ENCODE measurements around the gene KLK1. TPM values are rescaled to one million over a fixed set of nuclear protein-coding genes. Genes with fewer than 3 reads are reported as not detected.

Gene KLK1
- total and polyA plus RNA-seq, 2 of the 13 experiments (the other 11 are each of a cell fraction or from before 2014, with no cell fraction given), result not detected

- TF ChIP-seq PAXIP1 (CRISPR knock-in tag; conservative IDR thresholded peaks at IDR 0.05), result peak; percentile 37; the same call in 1 of the 2 replicates
- peak; percentile 72; the same call in 1 of the 2 replicates for TF ChIP-seq KDM2A (CRISPR knock-in tag; IDR thresholded peaks at IDR 0.05; ENCODE audit: borderline replicate concordance, low read depth)
- peak; percentile 91 for TF ChIP-seq DMAP1 (CRISPR knock-in tag; IDR thresholded peaks at IDR 0.05)
- peak; percentile 96; the same call in 1 of the 2 replicates for TF ChIP-seq HDAC6 (IDR thresholded peaks at IDR 0.05; ENCODE audit: low read depth, low read length)
- TF ChIP-seq RAD21 (CRISPR knock-in tag; IDR thresholded peaks at IDR 0.05), result 0 out of 2 replicates have a peak, but pooled peaks have one; percentile 12
- no peak for TF ChIP-seq HNF4A (CRISPR knock-in tag; IDR thresholded peaks at IDR 0.05)
- TF ChIP-seq CBFB (CRISPR knock-in tag; IDR thresholded peaks at IDR 0.05), result peak; percentile 58; the same call in 1 of the 2 replicates
- TF ChIP-seq ZBTB46 (CRISPR knock-in tag; IDR thresholded peaks at IDR 0.05; ENCODE audit: borderline replicate concordance), result 0 out of 2 replicates have a peak, but pooled peaks have one; percentile 63
- 0 out of 2 replicates have a peak, but pooled peaks have one; percentile 4 for TF ChIP-seq FOSL2 (CRISPR knock-in tag; IDR thresholded peaks at IDR 0.05)
- peak; percentile 85 for TF ChIP-seq CHD2 (IDR thresholded peaks at IDR 0.05; ENCODE audit: low read depth, low read length)
- TF ChIP-seq GABPB1 (CRISPR knock-in tag; IDR thresholded peaks at IDR 0.05), result peak; percentile 81
- TF ChIP-seq ZC3H13 (CRISPR knock-in tag; IDR thresholded peaks at IDR 0.05), result peak; percentile 66; the same call in 1 of the 2 replicates
- peak; percentile 70 for TF ChIP-seq MAX (IDR thresholded peaks at IDR 0.05)
- TF ChIP-seq TBX2 (CRISPR knock-in tag; IDR thresholded peaks at IDR 0.05; ENCODE audit: borderline replicate concordance), result peak; percentile 36; the same call in 1 of the 2 replicates
- TF ChIP-seq ZNF580 (CRISPR knock-in tag; IDR thresholded peaks at IDR 0.05; ENCODE audit: borderline replicate concordance, low read depth), result peak; percentile 40; the same call in 1 of the 2 replicates
- peak; percentile 10; the same call in 1 of the 2 replicates for TF ChIP-seq HOXA3 (CRISPR knock-in tag; IDR thresholded peaks at IDR 0.05)
- TF ChIP-seq TEF (CRISPR knock-in tag; IDR thresholded peaks at IDR 0.05), result no peak
- TF ChIP-seq ZNF607 (CRISPR knock-in tag; IDR thresholded peaks at IDR 0.05; ENCODE audit: borderline replicate concordance), result 0 out of 2 replicates have a peak, but pooled peaks have one; percentile 31
- TF ChIP-seq ZNF574 (CRISPR knock-in tag; IDR thresholded peaks at IDR 0.05), result peak; percentile 42; the same call in 1 of the 2 replicates
Measured at GRCh38 chr19:50804420-50805272, 18.9 kb downstream of the KLK1 start (continued).

All from HepG2 (cell line).